ENCODE measurements around the gene ENGASE.

- no peak for TF ChIP-seq JUND (IDR thresholded peaks at IDR 0.05)
- TF ChIP-seq MXI1 (IDR thresholded peaks at IDR 0.05; ENCODE audit: low read depth, low read length): no peak
- TF ChIP-seq POLR2AphosphoS5 (IDR thresholded peaks at IDR 0.05; ENCODE audit: low read depth, low read length): no peak
- no peak for TF ChIP-seq CTCF (IDR thresholded peaks at IDR 0.05)
- TF ChIP-seq USF2 (IDR thresholded peaks at IDR 0.05; ENCODE audit: borderline replicate concordance, low read depth, low read length): no peak
- TF ChIP-seq RAD21 (IDR thresholded peaks at IDR 0.05; ENCODE audit: low read length): no peak
- TF ChIP-seq TEAD4 (IDR thresholded peaks at IDR 0.05; ENCODE audit: borderline replicate concordance, insufficient read depth): no peak
- no peak for TF ChIP-seq ELF1 (IDR thresholded peaks at IDR 0.05)
- no peak for TF ChIP-seq YY1 (IDR thresholded peaks at IDR 0.05; ENCODE audit: low read depth)
- no peak for TF ChIP-seq ZBTB33 (IDR thresholded peaks at IDR 0.05; ENCODE audit: borderline replicate concordance, low read depth)
- no peak for TF ChIP-seq CHD2 (IDR thresholded peaks at IDR 0.05; ENCODE audit: low read length, partially characterized antibody)
Observed at GRCh38 chr17:79124513-79125209, 50.0 kb downstream of the ENGASE start.
